Fibroblast of lung (primary cell): ENCODE results near the gene ZNF804B. TPM values are rescaled to one million over a fixed set of nuclear protein-coding genes. Genes with fewer than 3 reads are reported as not detected.

Experiments used
- DNase-seq, 2 donors: peaks; one replicate each; pipeline versions ENCODE4 v3.0.0 to v3.0.0-alpha.2; 2010; ENCODE audit warnings: low read depth in 2 of 2
- H2AFZ ChIP-seq: 2 replicates; pipeline ENCODE4 v1.5.1; 2012; ENCODE audit warnings: low read length, control low read depth, inconsistent platforms
- H3K27ac ChIP-seq: 2 replicates; pipeline ENCODE4 v1.5.1; 2011; ENCODE audit warnings: low read length, control low read depth; ENCODE audit not compliant: insufficient read depth
- H3K27me3 ChIP-seq: 2 replicates; pipeline ENCODE4 v1.5.1; 2011; ENCODE audit warnings: mild to moderate bottlenecking, low read length; ENCODE audit not compliant: control insufficient read depth, insufficient read depth
- H3K36me3 ChIP-seq: 2 replicates; pipeline ENCODE4 v1.5.1; 2011; ENCODE audit warnings: low read length; ENCODE audit not compliant: control insufficient read depth, insufficient read depth
- H3K4me1 ChIP-seq: 2 replicates; pipeline ENCODE4 v1.5.1; 2011; ENCODE audit warnings: low read length; ENCODE audit not compliant: control insufficient read depth, insufficient read depth; ENCODE audit errors: extremely low read depth
- H3K4me2 ChIP-seq: 2 replicates; pipeline ENCODE4 v1.5.1; 2011; ENCODE audit warnings: low read length, control low read depth; ENCODE audit not compliant: insufficient read depth; ENCODE audit errors: extremely low read depth
- H3K4me3 ChIP-seq, 4 experiments: fragments of 200-600 bp in 1 of 4; sonication (generic) in 1 of 4; replicated peaks in 1 of 4; 2 replicates each; pipeline ENCODE4 v1.5.1; 2011 to 2016; ENCODE audit warnings: low read length in 4 of 4, low read depth in 3 of 4, mild to moderate bottlenecking in 3 of 4, control low read depth in 2 of 4, inconsistent platforms in 1 of 4, mixed read lengths in 1 of 4; ENCODE audit not compliant: insufficient read depth in 1 of 4; ENCODE audit errors: control extremely low read depth in 1 of 4
- H3K79me2 ChIP-seq: 2 replicates; pipeline ENCODE4 v1.5.1; 2012; ENCODE audit warnings: mild to moderate bottlenecking, low read length, inconsistent platforms; ENCODE audit not compliant: control insufficient read depth, insufficient read depth
- H3K9ac ChIP-seq: 2 replicates; pipeline ENCODE4 v1.5.1; 2011; ENCODE audit warnings: mild to moderate bottlenecking, low read length, control low read depth; ENCODE audit not compliant: insufficient read depth
- H3K9me3 ChIP-seq: 2 replicates; pipeline ENCODE4 v1.5.1; 2012; ENCODE audit warnings: low read depth, low read length; ENCODE audit not compliant: control insufficient read depth, insufficient read depth
- H4K20me1 ChIP-seq: 2 replicates; pipeline ENCODE4 v1.5.1; 2011; ENCODE audit warnings: low read length; ENCODE audit not compliant: control insufficient read depth, insufficient read depth; ENCODE audit errors: extremely low read depth
- CTCF ChIP-seq, 2 donors: IDR thresholded peaks in 1 of 2; conservative IDR thresholded peaks in 1 of 2; 1 replicate in 1 of 2; 2 replicates in 1 of 2; pipeline ENCODE4 v1.5.1; 2011 to 2012; ENCODE audit warnings: low read length in 2 of 2, control low read depth in 1 of 2, inconsistent platforms in 1 of 2, low read depth in 1 of 2, mild to moderate bottlenecking in 1 of 2
- EZH2 ChIP-seq: IDR thresholded peaks from 2 replicates; pipeline ENCODE4 v1.5.1; 2012; ENCODE audit warnings: low read length, control low read depth, mild to moderate bottlenecking; ENCODE audit errors: missing control alignments
- polyA plus RNA-seq, 2 donors: library from polyadenylated mRNA; depleted of rRNA in 1 of 2; stranded (reverse) in 1 of 2; unstranded in 1 of 2; fragments of >200 nt; gene quantifications; 2 replicates each; pipeline ENCODE4 v1.2.1, GENCODE V29; 2011 to 2012; ENCODE audit warnings: missing spikeins in 1 of 2
- total RNA-seq: library from RNA; depleted of rRNA; stranded (reverse); fragments of >200 nt; gene quantifications from 2 replicates; pipeline ENCODE4 v1.2.1, GENCODE V29; 2014

The ZNF804B gene
- total and polyA plus RNA-seq, 2 donors (not counting 1 experiment from before 2014, with no cell fraction given), result not detected

- no peak overlapping the region for H3K9ac ChIP-seq
- no peak overlapping the region for H3K4me3 ChIP-seq
- no peaks in the 10 kb centered on the region for H3K36me3 ChIP-seq
- H2AFZ ChIP-seq, result no peak overlapping the region
- H3K4me1 ChIP-seq, result no peaks in the 10 kb centered on the region
- no peaks in the 10 kb centered on the region for H3K9me3 ChIP-seq
- no peak overlapping the region for H3K4me2 ChIP-seq
- H3K79me2 ChIP-seq, result no peaks in the 10 kb centered on the region
- no peaks in the 10 kb centered on the region for H3K27me3 ChIP-seq
- TF ChIP-seq CTCF (conservative IDR thresholded peaks at IDR 0.05 in 1 of 2, IDR thresholded peaks at IDR 0.05 in 1 of 2; ENCODE audit: low read depth in 1 of 2, low read length in 2 of 2), result no peak
- TF ChIP-seq EZH2, result no peak
- DNase-seq, result no peak
- no peaks in the 10 kb centered on the region for H4K20me1 ChIP-seq
- H3K27ac ChIP-seq, result no peak overlapping the region
Observed at GRCh38 chr7:88969167-88969566, 209.7 kb downstream of the ZNF804B start.

- no peak for DNase-seq
- H3K4me2 ChIP-seq, result no peak overlapping the region
- H2AFZ ChIP-seq, result no peak overlapping the region
- no peaks in the 10 kb centered on the region for H4K20me1 ChIP-seq
- TF ChIP-seq CTCF (conservative IDR thresholded peaks at IDR 0.05 in 1 of 2, IDR thresholded peaks at IDR 0.05 in 1 of 2; ENCODE audit: low read depth in 1 of 2, low read length in 2 of 2) (no peak), EZH2 (no peak)
- H3K4me3 ChIP-seq, result no peak overlapping the region
- H3K9me3 ChIP-seq, result no peaks in the 10 kb centered on the region
- no peaks in the 10 kb centered on the region for H3K36me3 ChIP-seq
- H3K79me2 ChIP-seq, result no peaks in the 10 kb centered on the region
- H3K4me1 ChIP-seq, result no peaks in the 10 kb centered on the region
- H3K27me3 ChIP-seq, result no peaks in the 10 kb centered on the region
- H3K27ac ChIP-seq, result no peak overlapping the region
- H3K9ac ChIP-seq, result no peak overlapping the region
Observed at GRCh38 chr7:88985295-88985694, 225.8 kb downstream of the ZNF804B start.

GRCh38 chr7:89001306-89001705 is 241.8 kb downstream of the ZNF804B start:
- no peak overlapping the region for H2AFZ ChIP-seq
- H3K27ac ChIP-seq, result no peak overlapping the region
- H3K4me3 ChIP-seq, result no peak overlapping the region
- H3K36me3 ChIP-seq, result no peaks in the 10 kb centered on the region
- DNase-seq, result no peak
- H3K4me1 ChIP-seq, result no peaks in the 10 kb centered on the region
- no peak for TF ChIP-seq CTCF (conservative IDR thresholded peaks at IDR 0.05 in 1 of 2, IDR thresholded peaks at IDR 0.05 in 1 of 2; ENCODE audit: low read depth in 1 of 2, low read length in 2 of 2)
- no peaks in the 10 kb centered on the region for H3K27me3 ChIP-seq
- no peak overlapping the region for H3K4me2 ChIP-seq
- H3K79me2 ChIP-seq, result no peaks in the 10 kb centered on the region
- H4K20me1 ChIP-seq, result no peaks in the 10 kb centered on the region
- no peaks in the 10 kb centered on the region for H3K9me3 ChIP-seq
- no peak overlapping the region for H3K9ac ChIP-seq
